Suprapubic skin (tissue), 4 donors: ENCODE results near the gene PNPLA2.

Source experiments
- POLR2A ChIP-seq, 2 donors: fragments of 450-650 bp; IDR thresholded peaks; one replicate each; pipeline ENCODE4 v1.6.1; 2017; ENCODE audit warnings: antibody characterized with exemption in 2 of 2, mild to moderate bottlenecking in 2 of 2, moderate library complexity in 2 of 2
- POLR2AphosphoS5 ChIP-seq, 3 donors: sonication (generic); formaldehyde crosslinking; IDR thresholded peaks; one replicate each; pipeline ENCODE4 v1.6.1; 2017; ENCODE audit warnings: antibody characterized with exemption in 3 of 3
- TF ChIP-seq, protein P1 (sequence below), 2 donors: fragments of 200-600 bp in 1 of 2; fragments of 450-650 bp in 1 of 2; sonication (generic) in 1 of 2; IDR thresholded peaks; one replicate each; pipeline ENCODE4 v1.5.1; 2016 to 2019; ENCODE audit warnings: antibody characterized with exemption in 2 of 2, mild to moderate bottlenecking in 1 of 2, moderate library complexity in 1 of 2

DNA sequence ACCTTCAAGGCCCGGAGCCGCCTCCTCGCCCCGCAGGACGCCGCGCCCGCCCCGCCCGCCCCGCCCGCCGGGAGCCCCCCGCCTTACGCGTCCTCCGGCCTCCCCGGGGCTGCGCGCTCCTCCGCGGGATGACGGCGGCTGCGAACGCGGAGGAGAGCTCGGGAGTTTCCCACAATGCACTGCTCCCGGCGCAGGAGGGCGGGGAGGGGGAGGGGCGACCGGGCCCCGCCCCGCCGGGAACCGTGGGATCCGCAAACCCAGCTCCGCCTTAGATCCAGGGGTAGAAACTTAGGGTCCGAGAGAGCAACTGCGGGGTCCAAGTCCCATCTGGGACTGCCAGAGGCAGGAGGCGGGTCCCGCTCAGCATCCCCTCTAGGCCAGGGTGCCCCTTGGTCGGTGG lies 28.8 kb upstream of the PNPLA2 start, which contains the start of gene CEND1:
- TF ChIP-seq, protein P1, sequence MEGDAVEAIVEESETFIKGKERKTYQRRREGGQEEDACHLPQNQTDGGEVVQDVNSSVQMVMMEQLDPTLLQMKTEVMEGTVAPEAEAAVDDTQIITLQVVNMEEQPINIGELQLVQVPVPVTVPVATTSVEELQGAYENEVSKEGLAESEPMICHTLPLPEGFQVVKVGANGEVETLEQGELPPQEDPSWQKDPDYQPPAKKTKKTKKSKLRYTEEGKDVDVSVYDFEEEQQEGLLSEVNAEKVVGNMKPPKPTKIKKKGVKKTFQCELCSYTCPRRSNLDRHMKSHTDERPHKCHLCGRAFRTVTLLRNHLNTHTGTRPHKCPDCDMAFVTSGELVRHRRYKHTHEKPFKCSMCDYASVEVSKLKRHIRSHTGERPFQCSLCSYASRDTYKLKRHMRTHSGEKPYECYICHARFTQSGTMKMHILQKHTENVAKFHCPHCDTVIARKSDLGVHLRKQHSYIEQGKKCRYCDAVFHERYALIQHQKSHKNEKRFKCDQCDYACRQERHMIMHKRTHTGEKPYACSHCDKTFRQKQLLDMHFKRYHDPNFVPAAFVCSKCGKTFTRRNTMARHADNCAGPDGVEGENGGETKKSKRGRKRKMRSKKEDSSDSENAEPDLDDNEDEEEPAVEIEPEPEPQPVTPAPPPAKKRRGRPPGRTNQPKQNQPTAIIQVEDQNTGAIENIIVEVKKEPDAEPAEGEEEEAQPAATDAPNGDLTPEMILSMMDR (IDR thresholded peaks at IDR 0.05) = no peak
- TF ChIP-seq POLR2AphosphoS5 (IDR thresholded peaks at IDR 0.05) = no peak
- no peak for TF ChIP-seq POLR2A (IDR thresholded peaks at IDR 0.05)
